ENCODE measurements around the gene OR51B4.

DNA sequence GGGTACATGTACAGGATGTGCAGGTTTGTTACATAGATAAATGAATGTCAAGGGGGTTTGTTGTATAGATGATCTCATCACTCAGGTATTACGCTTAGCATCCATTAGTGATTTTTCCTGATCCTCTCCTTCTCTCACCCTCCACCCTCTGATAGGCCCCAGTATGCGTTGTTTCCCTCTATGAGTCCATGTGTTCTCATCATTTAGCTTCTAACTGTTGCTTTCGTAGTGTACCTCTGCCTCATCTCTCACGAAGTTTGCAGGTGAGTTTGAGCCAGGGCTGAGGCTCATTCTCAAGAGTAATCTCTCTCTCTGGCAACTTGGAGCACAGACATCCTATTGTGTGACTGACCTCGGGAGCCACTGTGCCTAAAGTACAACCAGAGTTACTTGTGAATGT is 27.4 kb downstream of the OR51B4 start:
- TF ChIP-seq THAP7 (CRISPR knock-in tag; IDR thresholded peaks at IDR 0.05), result no peak
- TF ChIP-seq RBBP5 (IDR thresholded peaks at IDR 0.05; ENCODE audit: borderline replicate concordance, insufficient read depth, low read length, poor library complexity, severe bottlenecking), result no peak
- TF ChIP-seq CHD2 (IDR thresholded peaks at IDR 0.05; ENCODE audit: low read depth, low read length), result no peak
- no peak for TF ChIP-seq IRF2 (CRISPR knock-in tag; IDR thresholded peaks at IDR 0.05)
- TF ChIP-seq ZNF280B (CRISPR knock-in tag; IDR thresholded peaks at IDR 0.05), result no peak
- TF ChIP-seq ZKSCAN1 (IDR thresholded peaks at IDR 0.05; ENCODE audit: low read depth, low read length), result no peak
- no peak for TF ChIP-seq ZNF512 (tag; IDR thresholded peaks at IDR 0.05)
- TF ChIP-seq SMARCB1 (IDR thresholded peaks at IDR 0.05; ENCODE audit: insufficient read length, low read depth), result no peak
- no peak for TF ChIP-seq POLR2AphosphoS5 (IDR thresholded peaks at IDR 0.05; ENCODE audit: control insufficient read depth, insufficient read depth, low read depth, low read length)
